Measurements from ENCODE around the gene MED17. TPM values are rescaled to one million over a fixed set of nuclear protein-coding genes. Genes with fewer than 3 reads are reported as not detected.

Gene MED17
- total RNA-seq, 1 donor from 2014 or later: 55.2 TPM

- Mint-ChIP-seq H3K27me3 (no peaks in the 10 kb centered on the region), H3K4me3 (peak overlapping the region; percentile 99), H3K27ac (peak overlapping the region; percentile 90), H3K36me3 (ENCODE audit: low read depth) (peaks cover 43% of the 10 kb centered on the region), H3K9me3 (no peaks in the 10 kb centered on the region), H3K4me1 (peaks cover 40% of the 10 kb centered on the region)
- no peak for DNase-seq
- ATAC-seq (ENCODE audit: low read depth): no peak
- TF ChIP-seq, protein P1, sequence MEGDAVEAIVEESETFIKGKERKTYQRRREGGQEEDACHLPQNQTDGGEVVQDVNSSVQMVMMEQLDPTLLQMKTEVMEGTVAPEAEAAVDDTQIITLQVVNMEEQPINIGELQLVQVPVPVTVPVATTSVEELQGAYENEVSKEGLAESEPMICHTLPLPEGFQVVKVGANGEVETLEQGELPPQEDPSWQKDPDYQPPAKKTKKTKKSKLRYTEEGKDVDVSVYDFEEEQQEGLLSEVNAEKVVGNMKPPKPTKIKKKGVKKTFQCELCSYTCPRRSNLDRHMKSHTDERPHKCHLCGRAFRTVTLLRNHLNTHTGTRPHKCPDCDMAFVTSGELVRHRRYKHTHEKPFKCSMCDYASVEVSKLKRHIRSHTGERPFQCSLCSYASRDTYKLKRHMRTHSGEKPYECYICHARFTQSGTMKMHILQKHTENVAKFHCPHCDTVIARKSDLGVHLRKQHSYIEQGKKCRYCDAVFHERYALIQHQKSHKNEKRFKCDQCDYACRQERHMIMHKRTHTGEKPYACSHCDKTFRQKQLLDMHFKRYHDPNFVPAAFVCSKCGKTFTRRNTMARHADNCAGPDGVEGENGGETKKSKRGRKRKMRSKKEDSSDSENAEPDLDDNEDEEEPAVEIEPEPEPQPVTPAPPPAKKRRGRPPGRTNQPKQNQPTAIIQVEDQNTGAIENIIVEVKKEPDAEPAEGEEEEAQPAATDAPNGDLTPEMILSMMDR (IDR thresholded peaks at IDR 0.05): no peak
- ChIA-PET POLR2A (interaction anchor here (2.1 to 3.1 kb wide), 2 partner anchors 44 to 47 kb away, joined by 17 to 148 read pairs; partner anchors contain the start of genes C11orf54 and TAF1D), CTCF (no interaction called here)
- intact Hi-C loops (cut with micrococcal nuclease): loop anchor here (1.0 to 10.0 kb wide), 7 partner anchors 44 to 1187 kb away; partner anchors contain the start of genes C11orf54, CEP295, CWC15 and KDM4D
These were observed 866 bp downstream of the MED17 start for GRCh38 chr11:93784935-93785360.

DNA sequence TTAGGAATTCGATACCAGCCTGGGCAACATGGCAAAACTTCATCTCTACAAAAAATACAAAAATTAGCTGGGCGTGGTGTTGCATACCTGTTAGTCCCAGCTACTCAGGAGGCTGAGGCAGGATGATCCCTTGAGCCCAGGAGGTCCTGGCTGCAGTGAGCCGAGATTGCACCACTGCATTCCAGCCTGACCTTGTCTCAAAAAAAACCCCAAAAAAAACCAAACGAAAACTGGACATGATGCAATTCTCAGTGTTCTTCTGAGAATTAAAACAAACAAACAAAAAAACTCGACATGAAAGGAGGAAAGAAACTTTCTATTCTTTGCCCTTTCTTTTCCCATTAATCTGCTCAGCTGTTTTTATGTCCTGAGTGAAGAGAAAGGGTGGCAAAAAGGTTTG, 7.4 kb downstream of the MED17 start:
- no peaks in the 10 kb centered on the region for H3K27me3 Mint-ChIP-seq
- H3K4me3 Mint-ChIP-seq: no peak overlapping the region
- TF ChIP-seq, protein P1 (IDR thresholded peaks at IDR 0.05): no peak
- intact Hi-C loops (cut with micrococcal nuclease): no loop called here
- H3K4me1 Mint-ChIP-seq: peaks cover 13% of the 10 kb centered on the region
- CTCF ChIA-PET: no interaction called here
- H3K9me3 Mint-ChIP-seq: no peaks in the 10 kb centered on the region
- DNase-seq (no peak), ATAC-seq (ENCODE audit: low read depth) (no peak)
- H3K27ac Mint-ChIP-seq: no peak overlapping the region
- peaks cover 86% of the 10 kb centered on the region for H3K36me3 Mint-ChIP-seq (ENCODE audit: low read depth)
- POLR2A ChIA-PET: no interaction called here

GRCh38 chr11:93796441-93797231, 12.6 kb downstream of the MED17 start:
- DNase-seq (no peak), ATAC-seq (ENCODE audit: low read depth) (no peak)
- Mint-ChIP-seq H3K36me3 (ENCODE audit: low read depth) (peaks cover 88% of the 10 kb centered on the region), H3K4me3 (no peak overlapping the region), H3K27ac (no peak overlapping the region), H3K27me3 (no peaks in the 10 kb centered on the region), H3K9me3 (no peaks in the 10 kb centered on the region), H3K4me1 (no peaks in the 10 kb centered on the region)
- TF ChIP-seq, protein P1 (IDR thresholded peaks at IDR 0.05): no peak
- ChIA-PET POLR2A (interaction anchor here (1.0 kb wide), 1 partner anchor 62 kb away, joined by 3 read pairs; no protein-coding TSS in a partner anchor), CTCF (interaction anchor here (0.5 kb wide), 1 partner anchor 101 kb away, joined by 3 read pairs; no protein-coding TSS in a partner anchor)
- intact Hi-C loops (cut with micrococcal nuclease): no loop called here

- no peaks in the 10 kb centered on the region for H3K27me3 Mint-ChIP-seq
- no peaks in the 10 kb centered on the region for H3K4me1 Mint-ChIP-seq
- H3K27ac Mint-ChIP-seq: no peak overlapping the region
- H3K4me3 Mint-ChIP-seq: no peak overlapping the region
- intact Hi-C loops (cut with micrococcal nuclease): no loop called here
- TF ChIP-seq, protein P1 (IDR thresholded peaks at IDR 0.05): no peak
- ATAC-seq (ENCODE audit: low read depth): no peak
- DNase-seq: no peak
- CTCF ChIA-PET: no interaction called here
- H3K9me3 Mint-ChIP-seq: no peaks in the 10 kb centered on the region
- POLR2A ChIA-PET: interaction anchor here (1.0 kb wide), 1 partner anchor 17 kb away, joined by 4 read pairs; the partner anchor contains the start of gene MED17
- peaks cover 86% of the 10 kb centered on the region for H3K36me3 Mint-ChIP-seq (ENCODE audit: low read depth)
These were observed 17.3 kb downstream of the MED17 start for GRCh38 chr11:93801366-93801765.

- no peak for ATAC-seq (ENCODE audit: low read depth)
- no peak for DNase-seq
- POLR2A ChIA-PET: no interaction called here
- intact Hi-C loops (cut with micrococcal nuclease): no loop called here
- TF ChIP-seq, protein P1 (IDR thresholded peaks at IDR 0.05): no peak
- no peaks in the 10 kb centered on the region for H3K9me3 Mint-ChIP-seq
- no peak overlapping the region for H3K27ac Mint-ChIP-seq
- no peak overlapping the region for H3K4me3 Mint-ChIP-seq
- CTCF ChIA-PET: no interaction called here
- H3K27me3 Mint-ChIP-seq: no peaks in the 10 kb centered on the region
- H3K36me3 Mint-ChIP-seq (ENCODE audit: low read depth): peaks cover 82% of the 10 kb centered on the region
- H3K4me1 Mint-ChIP-seq: no peaks in the 10 kb centered on the region
These were observed 20.8 kb downstream of the MED17 start for GRCh38 chr11:93804879-93805278.

Measured in activated B cell treated with CpG ODN at 0.5 μM for 24 hours (primary cell).